Endothelial cell of umbilical vein (primary cell): ENCODE data around the gene TMEM121.

ENCODE experiments used
- CTCF ChIP-seq, 2 donors: IDR thresholded peaks; 1 replicate in 1 of 2; 2 replicates in 1 of 2; pipeline ENCODE4 v1.5.1; 2011; ENCODE audit warnings: low read length in 2 of 2, mild to moderate bottlenecking in 2 of 2, moderate library complexity in 2 of 2, control low read depth in 1 of 2, inconsistent platforms in 1 of 2, low read depth in 1 of 2; ENCODE audit not compliant: insufficient read depth in 1 of 2; ENCODE audit errors: extremely low read depth in 1 of 2
- EZH2 ChIP-seq: IDR thresholded peaks from 2 replicates; pipeline ENCODE4 v1.6.1; 2012; ENCODE audit warnings: borderline replicate concordance, low read depth, mild to moderate bottlenecking, moderate library complexity, low read length, inconsistent platforms; ENCODE audit not compliant: severe bottlenecking
- MAX ChIP-seq: IDR thresholded peaks from 2 replicates; pipeline ENCODE4 v1.6.1; 2011; ENCODE audit not compliant: insufficient read depth, insufficient read length
- POLR2A ChIP-seq: IDR thresholded peaks from 2 replicates; pipeline ENCODE4 v1.6.1; 2012; ENCODE audit warnings: low read depth, mild to moderate bottlenecking, control low read depth, low read length

- no peak for TF ChIP-seq CTCF (IDR thresholded peaks at IDR 0.05; ENCODE audit: extremely low read depth in 1 of 2, insufficient read depth in 1 of 2, low read depth in 1 of 2, low read length in 2 of 2)
- TF ChIP-seq POLR2A, result no peak
- TF ChIP-seq MAX, result no peak
- TF ChIP-seq EZH2, result no peak
Observed at GRCh38 chr14:105531088-105531893, 4.9 kb downstream of the TMEM121 start.
